B cell (primary cell): Measurements from ENCODE around the gene LBR. TPM values are rescaled to one million over a fixed set of nuclear protein-coding genes. Genes with fewer than 3 reads are reported as not detected.

Experiments used
- ATAC-seq: fragments of 200-7000 bp; cut with Tn5 transposase; one replicate; pipeline ENCODE4 v1.10.0; 2021; ENCODE audit warnings: low read depth, mild to moderate bottlenecking, moderate number of reproducible peaks, moderate library complexity
- CTCF ChIA-PET: fragments of 350-600 bp; sonication (Branson Sonifier 250); formaldehyde crosslinking; loops from one replicate; lab custom pipeline; 2021; ENCODE audit warnings: antibody characterized with exemption, inconsistent platforms; lab: Charles Lee
- POLR2A ChIA-PET: fragments of 350-600 bp; sonication (Branson Sonifier 250); formaldehyde crosslinking; loops from one replicate; lab custom pipeline; 2021; ENCODE audit warnings: antibody characterized with exemption; lab: Charles Lee
- DNase-seq: peaks from one replicate; pipeline ENCODE4 v3.0.0; 2013
- H2AFZ ChIP-seq: 2 replicates; pipeline ENCODE4 v1.6.1; 2012; ENCODE audit warnings: mild to moderate bottlenecking, low read depth, low read length; ENCODE audit not compliant: insufficient read depth, poor library complexity, severe bottlenecking
- H3K27ac ChIP-seq, 2 donors: 1 replicate in 1 of 2; 2 replicates in 1 of 2; pipeline ENCODE4 v1.5.1; 2012 to 2013; ENCODE audit warnings: low read length in 2 of 2, mild to moderate bottlenecking in 2 of 2, moderate library complexity in 1 of 2
- H3K27me3 ChIP-seq, 4 experiments: fragments of 200-600 bp in 1 of 4; sonication (generic) in 1 of 4; replicated peaks in 1 of 4; 1 replicate in 2 of 4; 2 replicates in 2 of 4; pipeline versions ENCODE4 v1.6.1 to v1.7.0; 2013 to 2016; ENCODE audit warnings: low read length in 3 of 4, mild to moderate bottlenecking in 2 of 4, mixed read lengths in 1 of 4, moderate library complexity in 1 of 4; ENCODE audit not compliant: insufficient read depth in 4 of 4, control insufficient read depth in 3 of 4; ENCODE audit errors: control extremely low read depth in 1 of 4
- H3K36me3 ChIP-seq, 2 experiments: replicated peaks in 1 of 2; 1 replicate in 1 of 2; 2 replicates in 1 of 2; pipeline versions ENCODE4 v1.6.1 to v1.7.1; 2013; ENCODE audit warnings: low read length in 1 of 2; ENCODE audit not compliant: insufficient read depth in 2 of 2, control insufficient read depth in 1 of 2; ENCODE audit errors: control extremely low read depth in 1 of 2, extremely low read depth in 1 of 2
- H3K4me1 ChIP-seq, 2 donors: fragments of 200-600 bp in 1 of 2; sonication (generic) in 1 of 2; 1 replicate in 1 of 2; 2 replicates in 1 of 2; pipeline versions ENCODE4 v1.5.1 to v1.6.1; 2013 to 2017; ENCODE audit warnings: low read length in 2 of 2; ENCODE audit not compliant: control insufficient read depth in 2 of 2, insufficient read depth in 2 of 2
- H3K4me2 ChIP-seq: replicated peaks from 2 replicates; pipeline ENCODE3; 2012; ENCODE audit warnings: mild to moderate bottlenecking, low read depth, low read length; ENCODE audit not compliant: poor library complexity, severe bottlenecking
- H3K4me3 ChIP-seq, 5 experiments: fragments of 200-600 bp in 1 of 5; sonication (generic) in 1 of 5; 1 replicate in 3 of 5; 2 replicates in 2 of 5; pipeline versions ENCODE4 v1.5.1 to v1.7.0; 2011 to 2016; ENCODE audit warnings: low read length in 4 of 5, mild to moderate bottlenecking in 4 of 5, low read depth in 2 of 5, control low read depth in 1 of 5, moderate library complexity in 1 of 5; ENCODE audit not compliant: insufficient read depth in 1 of 5; ENCODE audit errors: control extremely low read depth in 1 of 5, extremely low read depth in 1 of 5
- H3K79me2 ChIP-seq: fragments of 200-600 bp; sonication (generic); one replicate; pipeline ENCODE4 v1.6.0; 2016; ENCODE audit warnings: low read length; ENCODE audit not compliant: control insufficient read depth, insufficient read depth
- H3K9ac ChIP-seq: fragments of 200-600 bp; sonication (generic); 2 replicates; pipeline ENCODE4 v1.6.1; 2017; ENCODE audit warnings: mild to moderate bottlenecking, low read length, moderate library complexity
- H3K9me3 ChIP-seq, 3 donors: one replicate each; pipeline versions ENCODE4 v1.6.1 to v1.7.1; 2013; ENCODE audit warnings: low read length in 2 of 3; ENCODE audit not compliant: control insufficient read depth in 2 of 3, insufficient read depth in 1 of 3; ENCODE audit errors: control extremely low read depth in 1 of 3
- H4K20me1 ChIP-seq: 2 replicates; pipeline ENCODE4 v1.6.0; 2012; ENCODE audit warnings: mild to moderate bottlenecking, low read length; ENCODE audit not compliant: insufficient read depth, control insufficient read depth, poor library complexity, severe bottlenecking
- H3K27ac Mint-ChIP-seq: one replicate; pipeline ENCODE4 v1.8.0; 2021; ENCODE audit warnings: mixed read lengths
- H3K27me3 Mint-ChIP-seq: one replicate; pipeline ENCODE4 v1.8.0; 2021; ENCODE audit warnings: mixed read lengths
- H3K4me1 Mint-ChIP-seq: one replicate; pipeline ENCODE4 v1.8.0; 2021; ENCODE audit warnings: mixed read lengths
- H3K4me3 Mint-ChIP-seq: one replicate; pipeline ENCODE4 v1.8.0; 2021; ENCODE audit warnings: mixed read lengths
- H3K9me3 Mint-ChIP-seq: one replicate; pipeline ENCODE4 v1.8.0; 2022; ENCODE audit warnings: mixed read lengths; ENCODE audit not compliant: insufficient read depth
- CTCF ChIP-seq: fragments of 200-600 bp; IDR thresholded peaks from one replicate; pipeline ENCODE4 v1.8.0; 2022; ENCODE audit warnings: antibody characterized with exemption, mild to moderate bottlenecking
- EZH2 ChIP-seq: IDR thresholded peaks from 2 replicates; pipeline ENCODE4 v1.6.1; 2012; ENCODE audit warnings: borderline replicate concordance, low read depth, mild to moderate bottlenecking, moderate library complexity, low read length; ENCODE audit not compliant: insufficient read depth, poor library complexity, severe bottlenecking
- WGBS: methylation state at CpG from one replicate; pipeline ENCODE4 v1.1.5; 2013; ENCODE audit warnings: missing lambda C conversion rate; ENCODE audit not compliant: insufficient coverage; 5-methylcytosine and 5-hydroxymethylcytosine counted together
- intact Hi-C: fragments of 100-400 bp; cut with micrococcal nuclease; formaldehyde crosslinking; loops from one replicate; pipeline ENCODE4 v1.10.0; 2022
- polyA plus RNA-seq: library from polyadenylated mRNA; depleted of rRNA; stranded (reverse); fragments of >200 nt; gene quantifications from 2 replicates; pipeline ENCODE4 v1.2.3, GENCODE V29; 2012
- total RNA-seq, 2 donors: library from RNA; stranded (reverse); fragments of 120-200 nt in 1 of 2; gene quantifications; 1 replicate in 1 of 2; 2 replicates in 1 of 2; pipeline versions ENCODE4 v1.2.3 to v1.2.4, GENCODE V29; 2013 to 2022

LBR gene
- total and polyA plus RNA-seq, 2 donors (not counting 1 experiment from before 2014, with no cell fraction given), result 19.3 to 167 TPM

GRCh38 chr1:225364439-225364838 is 63.4 kb downstream of the LBR start:
- Histone ChIP-seq H4K20me1 (no peaks in the 10 kb centered on the region), H3K4me3 (no peak overlapping the region), H3K27me3 (no peaks in the 10 kb centered on the region), H2AFZ (no peak overlapping the region), H3K9me3 (no peaks in the 10 kb centered on the region), H3K4me1 (no peaks in the 10 kb centered on the region), H3K4me2 (no peak overlapping the region), H3K79me2 (no peaks in the 10 kb centered on the region), H3K9ac (no peak overlapping the region), H3K36me3 (no peaks in the 10 kb centered on the region), H3K27ac (no peak overlapping the region)
- peaks cover 12% of the 10 kb centered on the region for H3K4me1 Mint-ChIP-seq
- WGBS, result no CpG with 5 or more reads among the region's 6 CpGs
- H3K9me3 Mint-ChIP-seq, result no peaks in the 10 kb centered on the region
- ChIA-PET CTCF (no interaction called here), POLR2A (no interaction called here)
- intact Hi-C loops, result no loop called here
- H3K4me3 Mint-ChIP-seq, result no peak overlapping the region
- no peak for ATAC-seq
- TF ChIP-seq CTCF, result no peak
- TF ChIP-seq EZH2, result no peak
- no peak overlapping the region for H3K27ac Mint-ChIP-seq
- peaks cover 11% of the 10 kb centered on the region for H3K27me3 Mint-ChIP-seq
- DNase-seq, result no peak

- H3K4me1 ChIP-seq, result no peaks in the 10 kb centered on the region
- Mint-ChIP-seq H3K4me1 (peaks cover 12% of the 10 kb centered on the region), H3K27ac (no peak overlapping the region), H3K9me3 (no peaks in the 10 kb centered on the region), H3K4me3 (no peak overlapping the region), H3K27me3 (peaks cover 9% of the 10 kb centered on the region)
- no peaks in the 10 kb centered on the region for H4K20me1 ChIP-seq
- CTCF ChIA-PET, result no interaction called here
- POLR2A ChIA-PET, result no interaction called here
- H3K4me3 ChIP-seq, result no peak overlapping the region
- intact Hi-C loops, result no loop called here
- H3K27ac ChIP-seq, result no peak overlapping the region
- H3K9me3 ChIP-seq, result no peaks in the 10 kb centered on the region
- H3K9ac ChIP-seq, result no peak overlapping the region
- H3K27me3 ChIP-seq, result no peaks in the 10 kb centered on the region
- DNase-seq, result no peak
- no peak for ATAC-seq
- H3K36me3 ChIP-seq, result no peaks in the 10 kb centered on the region
- H2AFZ ChIP-seq, result no peak overlapping the region
- no peaks in the 10 kb centered on the region for H3K79me2 ChIP-seq
- TF ChIP-seq CTCF, result no peak
- no peak overlapping the region for H3K4me2 ChIP-seq
These were observed 65.0 kb downstream of the LBR start for GRCh38 chr1:225362805-225363204.
